Activated naive CD8-positive, alpha-beta T cell treated with anti-CD3 and anti-CD28 coated beads, Interleukin-2, amount 50 U/mL, for 24 hours (primary cell): ENCODE measurements around the gene CACNB2.
"Not testable (repeated sequence)": the region's sequence is repeated elsewhere in the genome, so short reads cannot be mapped to it uniquely, and the experiment has no call there.

Experiments used
- ATAC-seq: fragments of 150-1000 bp; cut with Tn5 transposase; one replicate; pipeline ENCODE4 v1.10.0; 2021
- DNase-seq: peaks from one replicate; pipeline ENCODE4 v3.0.0; 2021
- H3K27ac Mint-ChIP-seq: one replicate; pipeline ENCODE4 v1.8.0; 2021; ENCODE audit warnings: mild to moderate bottlenecking, mixed read lengths
- H3K27me3 Mint-ChIP-seq: one replicate; pipeline ENCODE4 v1.8.0; 2021; ENCODE audit warnings: mixed read lengths
- H3K36me3 Mint-ChIP-seq: one replicate; pipeline ENCODE4 v1.8.0; 2021; ENCODE audit warnings: low read depth, mixed read lengths
- H3K4me1 Mint-ChIP-seq: one replicate; pipeline ENCODE4 v1.8.0; 2021; ENCODE audit warnings: mixed read lengths
- H3K4me3 Mint-ChIP-seq: one replicate; pipeline ENCODE4 v1.8.0; 2021; ENCODE audit warnings: mild to moderate bottlenecking, moderate library complexity, mixed read lengths
- H3K9me3 Mint-ChIP-seq: one replicate; pipeline ENCODE4 v1.8.0; 2021; ENCODE audit warnings: mixed read lengths

The CACNB2 gene

DNA sequence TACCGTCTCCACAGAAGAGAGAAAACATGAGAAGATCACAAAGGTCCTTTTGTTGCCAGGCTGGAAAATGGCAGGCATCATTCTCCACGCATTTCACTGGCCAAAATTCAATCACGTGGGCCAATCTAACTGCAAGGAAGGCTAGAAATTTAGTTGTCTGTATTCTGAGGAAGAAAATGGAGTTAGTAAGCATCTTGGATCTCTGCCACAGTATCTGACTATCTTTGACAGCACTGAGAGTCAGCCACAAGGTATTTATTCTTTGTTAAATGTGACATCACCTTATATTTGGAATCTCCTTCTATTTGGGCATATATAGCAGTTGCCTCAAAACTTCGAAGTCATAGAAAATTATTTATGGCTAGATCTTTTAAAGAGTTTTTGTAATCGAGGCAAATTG, 297.3 kb downstream of the CACNB2 start:
- H3K4me3 Mint-ChIP-seq = no peak overlapping the region
- no peaks in the 10 kb centered on the region for H3K9me3 Mint-ChIP-seq
- H3K36me3 Mint-ChIP-seq = no peaks in the 10 kb centered on the region
- no peaks in the 10 kb centered on the region for H3K4me1 Mint-ChIP-seq
- no peak overlapping the region for H3K27ac Mint-ChIP-seq
- H3K27me3 Mint-ChIP-seq = no peaks in the 10 kb centered on the region
- no peak for DNase-seq
- no peak for ATAC-seq

DNA sequence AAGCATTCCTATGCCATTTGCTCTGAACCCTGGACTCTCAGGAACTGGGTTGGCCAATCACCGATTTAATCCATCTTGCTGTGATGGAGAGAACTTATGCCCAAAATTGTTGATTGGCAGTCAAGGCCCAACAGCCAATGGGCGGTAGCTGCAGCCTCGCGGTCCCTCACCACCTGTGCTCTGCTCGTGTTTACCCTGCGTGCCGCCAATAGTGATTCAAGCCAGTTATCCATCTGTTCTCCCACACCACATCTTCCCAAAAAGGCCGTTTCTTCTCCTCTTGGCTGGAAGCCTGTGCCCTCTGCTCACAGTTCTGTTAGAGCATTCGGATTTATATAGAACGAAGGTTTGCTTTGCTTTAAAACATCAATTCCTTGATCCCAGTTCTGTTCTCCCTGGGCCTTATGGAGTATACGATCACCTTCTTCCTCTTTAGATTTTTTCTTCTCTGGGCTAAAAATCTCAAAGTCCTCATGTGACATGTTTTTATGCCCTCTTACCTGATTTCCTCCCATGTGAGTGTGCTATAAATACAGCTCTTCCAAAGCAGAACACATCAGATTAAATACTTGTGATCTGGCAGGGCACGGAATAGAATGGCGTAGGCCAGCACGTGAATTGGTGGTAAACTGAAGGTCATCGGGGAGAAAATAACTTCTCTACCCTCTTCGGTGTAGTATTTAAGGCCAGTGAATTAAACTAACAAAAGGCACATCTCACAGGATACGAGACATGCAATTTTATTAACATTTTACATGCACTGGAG, 298.3 kb downstream of the CACNB2 start:
- DNase-seq = no peak
- Mint-ChIP-seq H3K9me3 (no peaks in the 10 kb centered on the region), H3K4me3 (no peak overlapping the region), H3K27me3 (no peaks in the 10 kb centered on the region), H3K4me1 (no peaks in the 10 kb centered on the region), H3K36me3 (no peaks in the 10 kb centered on the region), H3K27ac (no peak overlapping the region)
- ATAC-seq = no peak

DNA sequence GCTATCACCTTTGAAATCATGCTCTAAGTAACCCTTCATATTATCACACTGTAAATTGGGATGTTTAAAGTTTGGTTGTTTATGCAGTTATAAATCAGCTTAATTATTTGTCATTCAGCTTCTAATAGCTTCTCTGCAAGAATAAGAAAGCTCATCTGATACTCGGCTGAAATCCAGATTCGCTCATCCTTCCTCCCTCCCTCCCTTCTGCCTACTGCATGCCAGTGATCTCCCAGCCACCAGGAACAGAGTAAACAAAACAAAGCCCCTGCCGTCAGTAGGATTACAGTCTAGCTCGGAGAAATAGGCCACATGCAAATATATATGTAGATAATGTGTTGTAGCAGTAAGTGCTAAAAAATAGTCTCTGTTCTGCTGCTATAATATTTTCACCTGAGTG, 299.4 kb downstream of the CACNB2 start:
- ATAC-seq (no peak), DNase-seq (no peak)
- H3K27ac Mint-ChIP-seq = no peak overlapping the region
- H3K27me3 Mint-ChIP-seq = no peaks in the 10 kb centered on the region
- H3K36me3 Mint-ChIP-seq = no peaks in the 10 kb centered on the region
- no peaks in the 10 kb centered on the region for H3K9me3 Mint-ChIP-seq
- no peak overlapping the region for H3K4me3 Mint-ChIP-seq
- H3K4me1 Mint-ChIP-seq = no peaks in the 10 kb centered on the region

DNA sequence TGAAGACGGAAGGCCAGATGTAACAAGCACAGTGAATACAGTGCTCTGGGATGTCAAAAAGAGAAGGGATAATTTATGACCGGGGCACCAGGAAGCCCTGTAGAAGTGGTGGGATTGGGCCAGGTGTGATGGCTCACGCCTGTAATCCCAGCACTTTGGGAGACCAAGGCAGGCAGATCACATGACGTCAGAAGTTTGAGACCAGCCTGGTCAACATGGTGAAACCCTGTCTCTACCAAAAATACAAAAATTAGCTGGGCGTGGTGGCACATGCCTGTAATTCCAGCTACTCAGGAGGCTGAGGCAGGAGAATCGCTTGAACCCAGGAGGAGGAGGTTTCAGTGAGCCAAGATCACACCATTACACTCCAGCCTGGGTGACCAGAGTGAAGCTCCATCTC, 305.4 kb downstream of the CACNB2 start:
- ATAC-seq, H3K4me3 Mint-ChIP-seq, H3K36me3 Mint-ChIP-seq, H3K27ac Mint-ChIP-seq, H3K9me3 Mint-ChIP-seq, DNase-seq, H3K4me1 Mint-ChIP-seq, H3K27me3 Mint-ChIP-seq: not testable (repeated sequence)

DNA sequence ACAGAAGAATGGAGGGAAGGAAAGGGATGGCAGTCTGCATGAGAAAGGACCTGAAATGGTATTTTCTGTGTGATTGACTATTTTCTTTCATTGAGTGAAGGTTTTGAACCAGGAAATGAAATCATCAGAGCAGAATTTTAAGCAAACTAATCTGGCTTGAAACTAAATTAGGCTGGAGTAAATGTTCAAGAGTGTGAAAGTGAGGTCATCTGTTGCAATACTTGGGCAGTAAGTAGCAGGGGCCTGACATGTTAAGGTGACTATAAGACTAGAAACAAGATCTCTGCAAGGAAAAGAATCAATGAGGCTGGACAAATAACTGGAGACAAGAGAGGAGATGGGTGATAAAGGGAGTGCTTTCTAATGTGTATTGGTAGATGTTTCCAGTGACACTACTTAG, 306.0 kb downstream of the CACNB2 start:
- Mint-ChIP-seq H3K27me3 (peaks cover 3% of the 10 kb centered on the region), H3K4me1 (no peaks in the 10 kb centered on the region), H3K9me3 (no peaks in the 10 kb centered on the region), H3K36me3 (no peaks in the 10 kb centered on the region), H3K27ac (no peak overlapping the region), H3K4me3 (no peak overlapping the region)
- DNase-seq (no peak), ATAC-seq (no peak)

DNA sequence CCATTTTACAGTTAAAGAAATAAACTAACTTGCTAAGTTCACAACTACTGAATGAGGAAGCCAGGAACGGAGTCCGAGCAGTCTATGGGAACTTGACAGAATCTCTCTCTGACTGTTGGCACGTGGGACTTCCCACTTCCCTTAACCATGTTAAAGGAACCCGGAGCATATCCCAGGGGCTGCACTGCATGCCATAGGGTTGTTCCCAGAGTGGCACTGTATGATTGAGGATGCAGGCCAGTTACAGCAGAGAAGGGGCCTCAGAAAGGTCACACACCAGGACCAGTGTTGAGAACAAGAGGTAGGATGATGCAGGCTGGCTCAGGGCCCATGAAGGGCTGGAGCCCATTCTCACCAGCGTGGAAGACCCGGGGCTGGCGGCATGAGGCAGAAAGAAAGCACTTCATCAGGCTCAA, 309.4 kb downstream of the CACNB2 start:
- H3K27ac Mint-ChIP-seq = no peak overlapping the region
- no peak overlapping the region for H3K4me3 Mint-ChIP-seq
- ATAC-seq (no peak), DNase-seq (no peak)
- H3K4me1 Mint-ChIP-seq = no peaks in the 10 kb centered on the region
- H3K36me3 Mint-ChIP-seq = no peaks in the 10 kb centered on the region
- H3K9me3 Mint-ChIP-seq = no peaks in the 10 kb centered on the region
- H3K27me3 Mint-ChIP-seq = peaks cover 3% of the 10 kb centered on the region

DNA sequence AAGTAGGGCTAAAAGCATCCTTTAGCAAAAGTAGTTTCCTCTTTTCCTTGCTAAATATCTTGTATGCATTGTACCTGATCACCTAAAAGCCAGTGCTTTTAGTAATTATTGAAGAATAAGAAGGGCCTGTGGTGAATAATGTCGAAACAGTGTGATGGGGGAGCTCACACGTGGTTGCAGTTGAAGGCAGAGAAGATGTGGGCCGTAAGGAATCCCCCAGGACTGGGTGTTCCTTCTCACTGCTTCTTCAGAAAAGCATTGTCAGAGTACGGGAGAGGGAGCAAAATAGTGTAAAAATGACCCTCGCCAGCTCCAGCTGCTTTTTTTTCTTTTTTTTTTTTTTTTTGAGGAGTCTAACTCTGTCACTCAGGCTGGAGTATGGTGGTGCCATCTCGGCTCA, 310.1 kb downstream of the CACNB2 start:
- DNase-seq = no peak
- H3K27ac Mint-ChIP-seq = no peak overlapping the region
- no peak overlapping the region for H3K4me3 Mint-ChIP-seq
- H3K9me3 Mint-ChIP-seq = no peaks in the 10 kb centered on the region
- peaks cover 3% of the 10 kb centered on the region for H3K27me3 Mint-ChIP-seq
- no peaks in the 10 kb centered on the region for H3K36me3 Mint-ChIP-seq
- H3K4me1 Mint-ChIP-seq = no peaks in the 10 kb centered on the region
- ATAC-seq = no peak

DNA sequence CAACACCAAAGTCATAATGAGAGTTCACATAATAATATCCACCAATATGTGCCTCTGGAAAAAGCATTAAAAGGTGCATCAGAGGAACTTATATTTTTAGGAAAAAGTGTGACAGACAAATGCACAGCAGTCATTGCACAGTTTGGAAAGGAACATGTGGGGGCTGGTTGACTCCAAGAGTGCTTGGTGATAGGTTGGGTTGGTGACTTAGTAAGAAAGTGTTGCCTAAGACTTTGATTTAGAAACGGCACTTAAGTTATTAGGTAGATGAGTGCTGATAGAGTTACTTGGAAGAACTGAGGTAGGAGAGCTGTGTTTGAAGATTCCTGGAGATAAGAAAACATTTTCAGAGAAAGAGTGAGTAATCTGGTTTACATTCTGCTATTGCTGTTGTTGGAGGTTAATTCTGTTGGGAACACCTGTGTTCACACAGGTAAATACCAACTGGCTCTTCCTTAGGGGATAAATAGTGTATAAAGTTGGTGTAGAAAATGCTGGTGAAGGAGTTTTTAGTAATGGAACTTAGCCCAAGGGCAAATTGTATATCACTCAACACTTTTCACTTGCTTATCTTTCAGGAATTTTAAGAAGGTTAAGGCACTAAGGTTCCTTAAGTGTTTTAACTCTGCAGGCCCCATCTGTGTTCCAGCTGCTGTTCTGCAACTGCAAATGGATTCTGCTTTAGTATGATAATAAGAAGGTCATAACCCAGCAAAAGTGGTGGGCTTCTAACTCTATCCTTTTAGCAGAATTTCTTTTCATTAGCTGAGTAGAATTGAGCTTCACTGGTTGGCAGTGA, 315.1 kb downstream of the CACNB2 start:
- no peak for ATAC-seq
- no peak for DNase-seq
- H3K9me3 Mint-ChIP-seq = no peaks in the 10 kb centered on the region
- H3K4me3 Mint-ChIP-seq = no peak overlapping the region
- no peaks in the 10 kb centered on the region for H3K36me3 Mint-ChIP-seq
- H3K4me1 Mint-ChIP-seq = peaks cover 2% of the 10 kb centered on the region
- no peak overlapping the region for H3K27ac Mint-ChIP-seq
- no peaks in the 10 kb centered on the region for H3K27me3 Mint-ChIP-seq

DNA sequence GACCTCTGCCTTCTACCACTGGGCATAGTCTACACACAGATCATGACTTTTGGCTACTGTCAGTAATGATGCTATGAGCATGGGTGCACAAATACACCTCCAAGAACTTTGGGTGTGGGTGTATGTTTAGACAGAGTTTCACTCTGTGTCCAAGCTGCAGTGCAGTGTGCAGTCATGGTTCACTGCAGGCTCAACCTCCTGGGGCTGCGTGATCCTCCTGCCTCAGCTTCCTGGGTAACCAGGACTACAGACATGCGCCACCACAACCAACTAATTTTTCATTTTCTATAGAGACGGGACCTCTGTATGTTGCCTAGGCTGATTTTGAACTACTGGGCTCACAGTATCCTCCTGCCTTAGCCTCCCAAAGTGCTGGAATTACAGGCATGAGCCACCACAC, 316.8 kb downstream of the CACNB2 start:
- Mint-ChIP-seq H3K4me3 (no peak overlapping the region), H3K27ac (no peak overlapping the region), H3K4me1 (peaks cover 2% of the 10 kb centered on the region), H3K27me3 (no peaks in the 10 kb centered on the region), H3K36me3 (no peaks in the 10 kb centered on the region), H3K9me3 (no peaks in the 10 kb centered on the region)
- DNase-seq (no peak), ATAC-seq (no peak)

DNA sequence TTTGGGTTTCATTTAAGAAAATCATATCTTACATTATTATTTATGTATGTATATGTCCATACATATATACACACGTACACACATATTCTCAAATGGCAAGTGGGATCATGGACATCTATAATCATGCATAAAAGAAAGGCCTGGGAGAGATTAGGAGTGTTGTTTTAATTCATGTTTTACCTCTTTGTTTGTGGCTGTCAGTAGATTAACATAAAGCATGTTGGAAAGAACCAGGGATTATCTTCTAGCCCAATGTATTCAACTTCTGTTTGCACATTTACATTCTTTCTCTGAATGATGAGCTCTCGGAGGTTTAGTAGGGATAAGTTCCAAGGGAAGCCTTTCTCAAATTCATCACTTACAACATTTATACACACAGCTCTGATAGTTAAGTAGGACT, 319.8 kb downstream of the CACNB2 start:
- Mint-ChIP-seq H3K27me3 (peaks cover 8% of the 10 kb centered on the region), H3K9me3 (no peaks in the 10 kb centered on the region), H3K4me1 (peaks cover 2% of the 10 kb centered on the region), H3K36me3 (no peaks in the 10 kb centered on the region), H3K4me3 (no peak overlapping the region), H3K27ac (no peak overlapping the region)
- no peak for DNase-seq
- ATAC-seq = no peak

DNA sequence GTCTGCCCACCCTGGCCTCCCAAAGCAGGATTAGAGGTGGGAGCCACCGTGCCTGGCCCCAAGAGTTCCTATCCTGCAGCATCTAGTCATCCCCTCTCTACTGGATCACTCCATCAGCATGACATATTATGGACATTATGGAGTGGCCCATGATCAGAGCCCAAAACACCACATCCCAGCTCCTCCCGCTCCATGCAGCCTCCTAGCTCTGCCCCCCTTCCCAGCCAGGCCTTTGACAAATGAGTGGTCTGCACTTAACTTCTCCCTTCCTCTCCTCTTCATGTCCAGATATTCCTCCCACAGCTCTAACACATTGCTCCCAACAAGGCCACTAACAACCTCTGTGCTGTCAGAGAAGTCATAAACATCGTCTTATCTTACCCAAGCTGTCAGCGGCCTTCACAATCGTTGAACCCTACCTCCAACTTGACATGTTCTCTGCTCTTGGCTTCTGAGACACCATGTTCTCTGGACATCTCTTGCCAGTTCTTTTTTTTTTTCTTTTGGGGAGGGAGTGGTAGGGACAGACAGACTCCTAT, 323.5 kb downstream of the CACNB2 start:
- no peak overlapping the region for H3K4me3 Mint-ChIP-seq
- no peak overlapping the region for H3K27ac Mint-ChIP-seq
- peaks cover 8% of the 10 kb centered on the region for H3K27me3 Mint-ChIP-seq
- ATAC-seq (no peak), DNase-seq (no peak)
- no peaks in the 10 kb centered on the region for H3K9me3 Mint-ChIP-seq
- no peaks in the 10 kb centered on the region for H3K36me3 Mint-ChIP-seq
- no peaks in the 10 kb centered on the region for H3K4me1 Mint-ChIP-seq

DNA sequence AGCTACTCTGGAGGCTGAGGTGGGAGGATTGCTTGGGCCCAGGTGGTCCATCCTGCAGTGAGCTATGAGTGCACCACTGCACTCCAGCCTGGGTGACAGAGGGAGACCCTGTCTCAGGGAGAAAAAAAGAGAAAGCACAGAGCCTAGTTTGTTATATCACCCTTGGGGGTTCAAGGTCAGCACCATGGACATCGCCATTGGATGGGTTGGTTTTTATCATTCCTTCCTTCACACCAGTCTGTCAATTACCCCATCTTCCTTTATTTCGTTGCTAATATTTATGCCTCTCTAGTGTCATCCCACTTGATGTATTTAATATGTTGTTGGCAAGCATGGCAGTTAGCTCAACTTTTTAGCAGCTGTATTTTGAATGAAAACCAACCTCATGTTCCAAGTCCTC, 328.9 kb downstream of the CACNB2 start:
- Mint-ChIP-seq H3K4me1 (peaks cover 5% of the 10 kb centered on the region), H3K4me3 (no peak overlapping the region), H3K27me3 (peaks cover 4% of the 10 kb centered on the region), H3K9me3 (no peaks in the 10 kb centered on the region), H3K27ac (no peak overlapping the region), H3K36me3 (no peaks in the 10 kb centered on the region)
- ATAC-seq (no peak), DNase-seq (no peak)

DNA sequence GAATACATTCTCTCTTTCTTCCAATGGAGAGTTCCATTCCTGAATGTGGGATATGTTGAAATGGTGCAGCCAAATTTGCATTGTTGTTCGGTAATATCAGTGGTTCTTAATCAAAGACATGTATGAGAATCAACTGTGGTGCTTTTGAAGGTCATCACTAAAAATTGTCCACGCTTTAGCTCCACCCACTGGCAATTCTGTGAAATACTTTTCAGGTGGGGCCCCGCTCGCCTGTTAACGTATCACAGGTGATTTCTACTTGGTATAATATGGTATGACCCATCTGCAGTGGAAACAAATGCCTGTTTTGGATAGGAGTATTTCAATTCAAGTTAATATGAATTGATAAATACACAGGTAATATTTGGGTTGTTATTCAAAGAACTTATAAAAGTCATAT, 332.8 kb downstream of the CACNB2 start:
- DNase-seq (no peak), ATAC-seq (no peak)
- no peaks in the 10 kb centered on the region for H3K9me3 Mint-ChIP-seq
- H3K27ac Mint-ChIP-seq = no peak overlapping the region
- peaks cover 5% of the 10 kb centered on the region for H3K4me1 Mint-ChIP-seq
- no peaks in the 10 kb centered on the region for H3K36me3 Mint-ChIP-seq
- H3K4me3 Mint-ChIP-seq = no peak overlapping the region
- H3K27me3 Mint-ChIP-seq = no peaks in the 10 kb centered on the region

DNA sequence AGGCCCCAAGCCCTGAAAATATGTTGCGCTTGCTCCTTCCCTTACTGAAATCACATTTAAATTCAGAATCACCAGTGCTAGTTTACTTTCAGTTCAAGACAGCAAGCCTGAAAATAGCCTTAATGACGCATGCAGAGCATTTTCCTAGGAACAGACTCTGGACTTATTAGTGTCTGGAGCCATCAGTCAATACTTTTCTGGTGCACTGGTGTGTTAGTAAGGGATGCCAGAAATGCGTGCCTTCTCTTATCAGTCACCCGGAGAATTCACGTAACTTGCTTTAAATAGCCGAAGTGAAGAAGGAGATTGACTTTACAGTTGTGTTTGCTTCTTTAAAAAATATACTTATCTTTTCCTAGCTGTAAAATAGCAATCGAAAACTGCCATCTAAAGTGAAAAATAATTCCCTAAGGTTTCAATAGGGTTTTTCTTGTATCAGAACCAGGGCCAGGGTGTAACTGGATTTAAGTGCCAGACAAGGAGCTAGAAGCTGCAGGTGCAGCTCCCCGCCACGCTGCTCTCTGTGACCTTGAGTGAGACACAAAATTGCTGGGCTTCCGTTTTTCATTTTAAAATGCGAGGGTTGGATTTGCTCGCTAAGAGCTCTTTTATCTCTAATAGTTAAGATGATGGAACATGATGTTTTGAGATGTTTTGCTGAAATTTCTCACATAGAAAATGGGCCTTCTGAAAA, 333.3 kb downstream of the CACNB2 start:
- H3K4me3 Mint-ChIP-seq = no peak overlapping the region
- no peaks in the 10 kb centered on the region for H3K9me3 Mint-ChIP-seq
- H3K27ac Mint-ChIP-seq = no peak overlapping the region
- no peak for ATAC-seq
- no peaks in the 10 kb centered on the region for H3K36me3 Mint-ChIP-seq
- no peaks in the 10 kb centered on the region for H3K27me3 Mint-ChIP-seq
- H3K4me1 Mint-ChIP-seq = peaks cover 5% of the 10 kb centered on the region
- DNase-seq = no peak

DNA sequence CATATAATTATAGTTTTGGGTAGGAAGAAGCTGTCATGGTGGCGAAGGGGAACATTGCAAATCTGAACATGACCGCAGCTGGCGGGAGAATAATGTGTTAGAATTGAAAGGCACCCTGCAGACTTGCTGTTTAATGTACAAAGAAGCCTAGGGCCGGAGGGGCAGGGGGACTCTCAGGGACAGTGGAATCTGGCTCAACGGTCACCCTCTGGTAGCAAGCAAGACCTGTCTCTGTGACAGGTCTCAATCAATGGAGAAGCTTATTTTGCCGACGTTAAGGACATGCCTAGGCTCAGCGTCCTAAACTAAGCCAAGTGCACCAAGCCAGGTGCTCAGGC, 333.9 kb downstream of the CACNB2 start:
- ATAC-seq (no peak), DNase-seq (no peak)
- Mint-ChIP-seq H3K36me3 (no peaks in the 10 kb centered on the region), H3K4me1 (peaks cover 5% of the 10 kb centered on the region), H3K27ac (no peak overlapping the region), H3K27me3 (no peaks in the 10 kb centered on the region), H3K9me3 (no peaks in the 10 kb centered on the region), H3K4me3 (no peak overlapping the region)
